Measurements from ENCODE around the gene ATP5PD.
"Not testable (repeated sequence)": the region's sequence is repeated elsewhere in the genome, so short reads cannot be mapped to it uniquely, and the experiment has no call there.

ATP5PD gene

DNA sequence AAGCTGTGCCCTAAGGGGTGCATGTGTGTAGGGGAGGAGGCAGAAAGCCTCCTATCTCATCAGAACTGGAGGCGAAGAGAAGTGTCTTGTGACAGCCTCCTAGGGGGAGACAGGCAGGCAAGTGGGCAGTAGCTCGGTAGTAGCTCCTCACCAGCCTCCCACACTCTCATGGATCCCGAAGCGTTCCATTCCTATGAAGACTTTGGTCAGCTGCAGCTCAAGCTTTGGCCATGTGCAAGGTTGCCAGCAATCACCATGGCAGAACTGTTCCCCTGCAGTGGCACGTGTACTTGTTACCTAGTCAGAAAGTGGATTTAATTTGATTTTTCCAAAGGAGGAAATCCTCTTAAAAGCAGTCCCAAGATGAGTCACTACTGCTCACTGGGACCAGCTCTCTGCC is 27.6 kb downstream of the ATP5PD start:
- no peak for DNase-seq

GRCh38 chr17:75013092-75013559 is 33.6 kb downstream of the ATP5PD start:
- DNase-seq, result no peak

DNA sequence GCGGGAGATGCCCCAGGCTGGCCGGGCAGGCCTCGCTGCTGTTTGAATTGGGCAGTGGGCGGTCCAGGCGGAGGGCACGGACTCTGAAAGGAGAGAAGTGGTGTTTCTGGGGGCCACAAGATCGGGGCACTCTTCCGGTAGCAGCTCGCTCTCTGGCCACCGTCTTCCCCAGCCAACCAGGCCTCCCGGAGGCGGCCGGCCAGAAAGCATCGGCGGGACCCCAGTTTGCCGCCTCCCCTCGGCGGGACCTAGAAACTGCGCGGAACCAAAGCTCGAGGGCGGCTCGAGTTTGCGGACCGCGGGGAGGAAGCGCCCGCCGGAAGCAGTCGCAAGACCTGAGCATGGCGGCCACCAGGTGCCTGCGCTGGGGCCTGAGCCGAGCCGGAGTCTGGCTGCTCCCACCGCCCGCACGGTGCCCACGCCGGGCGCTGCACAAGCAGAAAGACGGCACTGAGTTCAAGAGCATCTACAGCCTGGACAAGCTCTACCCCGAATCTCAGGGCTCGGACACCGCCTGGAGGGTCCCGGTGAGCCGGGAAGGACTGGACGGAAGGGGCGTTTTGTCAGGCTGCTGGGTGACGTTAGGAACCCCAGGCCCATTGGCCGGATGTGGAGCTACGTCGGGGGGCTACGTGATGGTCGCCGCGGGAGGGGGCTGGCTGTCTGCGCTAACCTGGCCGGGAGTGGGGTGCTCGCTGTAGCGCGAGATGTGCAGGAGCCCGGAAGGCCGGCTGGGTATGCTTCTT is 34.2 kb downstream of the ATP5PD start, which contains the start of gene MRPL58:
TSS of gene MRPL58 (plus strand) at position 325 of the 746 bp plus-strand sequence. CDS start at position 342, 17 bp downstream.
- DNase-seq, result peak; percentile 87

DNA sequence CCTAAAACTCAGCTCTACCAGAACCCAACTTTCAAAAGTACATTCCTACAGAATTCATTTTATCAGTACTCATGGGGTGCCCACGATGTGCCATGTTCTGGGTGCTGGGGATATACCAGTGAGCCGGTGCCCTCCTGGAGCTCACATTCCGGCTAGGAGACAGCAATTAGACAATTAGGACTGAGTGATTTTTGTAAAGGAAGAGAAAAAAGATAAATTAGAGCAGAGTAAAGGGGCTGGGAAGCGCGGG is 34.7 kb downstream of the ATP5PD start:
- no peak for DNase-seq

DNA sequence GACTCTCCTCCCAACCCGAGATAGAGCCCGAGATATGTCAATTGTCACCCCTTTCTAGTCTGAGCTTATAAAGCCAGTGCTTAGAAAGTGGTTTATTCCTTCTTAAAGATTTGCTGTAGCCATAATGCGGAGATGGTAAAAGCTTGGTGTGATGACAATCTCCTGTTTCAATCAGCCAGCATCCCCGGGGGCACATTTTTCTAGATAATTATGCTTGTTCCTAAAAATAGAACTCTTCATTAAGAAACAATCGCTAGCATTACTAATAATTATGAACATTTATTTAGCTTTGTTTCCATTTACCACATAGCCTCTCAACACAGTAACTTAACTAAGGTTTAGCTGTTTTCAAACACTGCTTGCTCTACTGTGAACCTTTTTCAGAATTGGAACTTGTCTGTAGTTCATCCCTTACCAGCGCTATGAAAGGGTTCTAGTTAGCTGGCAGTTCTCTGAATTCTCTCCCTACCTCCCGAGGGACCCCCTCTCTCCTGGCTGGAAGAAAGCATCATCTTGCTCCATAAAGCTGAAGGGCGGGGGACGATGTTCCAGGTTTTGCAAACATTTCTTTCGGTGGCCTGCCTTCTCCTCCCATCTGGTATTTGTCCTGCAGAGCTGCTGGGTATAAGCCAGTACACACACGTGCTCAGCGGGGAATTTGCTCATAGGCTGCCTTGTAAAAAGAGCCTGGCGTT is 35.2 kb downstream of the ATP5PD start:
- DNase-seq, result peak; percentile 70

GRCh38 chr17:75010683-75011400 is 35.9 kb downstream of the ATP5PD start:
- DNase-seq, result no peak

- DNase-seq, result no peak
These were observed 37.5 kb downstream of the ATP5PD start for GRCh38 chr17:75009139-75009724.

- DNase-seq, result no peak
These were observed 38.4 kb downstream of the ATP5PD start for GRCh38 chr17:75008373-75008772.

DNA sequence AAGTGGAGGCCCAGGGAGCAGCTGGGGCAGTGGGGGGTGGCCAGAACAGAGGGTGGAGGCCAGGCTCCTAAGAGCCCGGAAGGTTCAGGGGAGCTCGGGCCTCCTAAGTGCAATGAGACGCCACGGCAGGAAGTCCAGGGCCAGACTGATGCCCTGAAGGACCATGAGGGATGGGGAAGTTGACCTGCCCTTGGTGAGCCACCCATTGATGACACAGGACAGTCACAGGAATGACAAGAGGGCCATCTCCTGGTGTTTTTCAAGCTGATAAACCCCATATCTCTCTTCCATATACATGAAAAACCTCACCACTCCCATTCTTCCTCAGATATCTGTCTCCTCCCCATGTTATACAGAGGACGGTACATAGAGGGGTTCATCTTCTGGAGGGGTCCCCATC is 40.1 kb downstream of the ATP5PD start:
- no peak for DNase-seq

- not testable (repeated sequence) for DNase-seq
These were observed 40.7 kb downstream of the ATP5PD start for GRCh38 chr17:75006084-75006483.

DNA sequence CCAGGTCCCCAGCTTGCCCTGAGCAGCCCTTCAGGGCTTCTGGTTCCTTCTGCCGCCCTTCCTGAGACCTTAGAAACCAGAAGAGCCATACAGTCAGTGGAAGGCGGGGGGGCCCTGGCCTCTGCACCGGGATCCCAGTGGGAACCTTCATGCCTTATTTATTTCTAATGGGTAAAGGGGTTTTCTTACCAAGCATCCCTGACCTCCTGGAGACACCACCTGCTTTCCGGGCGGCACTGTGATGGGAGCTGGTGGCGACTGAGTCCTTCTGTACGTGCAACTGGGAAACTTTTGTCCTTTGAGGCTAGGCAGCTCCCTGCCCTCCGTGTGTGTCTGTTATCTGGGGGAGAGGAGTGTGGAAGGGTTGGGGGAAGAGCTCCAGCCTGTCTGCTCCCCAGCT is 41.5 kb downstream of the ATP5PD start:
- no peak for DNase-seq

- DNase-seq, result no peak
These were observed 42.4 kb downstream of the ATP5PD start for GRCh38 chr17:75004371-75004770.

- no peak for DNase-seq
These were observed 42.8 kb downstream of the ATP5PD start for GRCh38 chr17:75003957-75004355.

- DNase-seq, result no peak
These were observed 43.5 kb downstream of the ATP5PD start for GRCh38 chr17:75003070-75003956.

DNA sequence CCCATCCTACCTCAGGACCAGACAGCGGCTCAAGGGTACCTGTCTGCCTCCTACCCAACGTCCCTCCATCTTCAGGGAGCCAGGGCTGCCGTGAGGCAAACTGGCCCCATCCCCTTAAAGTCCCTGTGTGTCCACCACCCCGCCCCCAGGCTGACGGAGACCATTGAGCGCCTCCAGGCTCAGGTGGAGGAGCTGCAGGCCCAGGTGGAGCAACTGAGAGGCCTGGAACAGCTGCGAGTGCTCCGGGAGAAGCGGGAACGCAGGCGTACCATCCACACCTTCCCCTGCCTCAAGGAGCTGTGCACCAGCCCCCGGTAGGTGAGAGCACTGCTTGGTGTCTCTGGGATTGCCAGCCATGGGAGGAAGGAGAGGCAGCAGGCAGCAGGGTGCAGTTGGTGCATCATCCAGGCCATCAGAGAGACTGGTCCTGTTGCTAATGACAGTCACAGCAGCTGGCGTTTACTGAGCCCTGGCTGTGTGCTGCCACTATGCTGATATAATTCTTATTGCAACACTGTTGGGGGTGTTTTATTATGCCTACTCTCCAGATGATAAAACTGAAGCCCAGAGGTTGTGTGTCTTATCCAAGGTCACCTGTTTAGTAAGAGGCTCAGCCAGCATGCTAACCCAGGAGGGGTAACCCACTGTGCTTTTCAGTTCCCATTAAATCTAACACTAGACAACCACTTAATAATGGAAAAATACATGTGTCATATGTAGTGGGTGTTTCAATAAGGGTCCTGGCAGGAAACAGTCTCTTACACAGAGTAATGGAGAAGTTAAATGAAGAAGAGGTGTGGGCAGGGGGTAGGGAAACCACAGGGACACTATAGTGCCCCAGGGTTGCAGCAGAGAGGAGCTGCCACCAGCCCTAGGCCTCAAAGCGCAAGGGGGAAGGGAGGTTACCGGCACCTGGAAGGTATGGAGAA is 44.6 kb downstream of the ATP5PD start:
- DNase-seq, result no peak

GRCh38 chr17:74999523-74999922 is 47.2 kb downstream of the ATP5PD start:
- no peak for DNase-seq

DNA sequence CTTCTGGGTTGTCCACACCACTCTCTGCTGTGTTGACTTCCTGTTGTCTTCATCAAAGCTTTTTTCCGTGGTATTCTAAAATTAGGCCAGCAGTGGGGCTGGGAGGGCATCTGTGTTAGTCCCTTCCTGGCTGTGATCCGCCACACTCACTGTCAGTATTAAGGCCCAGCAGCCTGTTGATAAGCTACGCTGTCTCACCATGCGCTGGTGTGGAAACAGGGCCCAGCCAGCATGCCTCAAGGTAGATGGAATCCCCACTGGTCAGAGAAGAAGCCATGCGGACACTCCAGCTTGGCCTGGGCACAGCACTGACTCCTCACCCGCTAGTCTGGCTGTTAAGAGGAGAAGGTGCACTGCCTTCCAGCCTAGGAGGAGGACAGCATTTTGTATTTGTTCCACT is 48.0 kb downstream of the ATP5PD start:
- DNase-seq, result no peak

DNA sequence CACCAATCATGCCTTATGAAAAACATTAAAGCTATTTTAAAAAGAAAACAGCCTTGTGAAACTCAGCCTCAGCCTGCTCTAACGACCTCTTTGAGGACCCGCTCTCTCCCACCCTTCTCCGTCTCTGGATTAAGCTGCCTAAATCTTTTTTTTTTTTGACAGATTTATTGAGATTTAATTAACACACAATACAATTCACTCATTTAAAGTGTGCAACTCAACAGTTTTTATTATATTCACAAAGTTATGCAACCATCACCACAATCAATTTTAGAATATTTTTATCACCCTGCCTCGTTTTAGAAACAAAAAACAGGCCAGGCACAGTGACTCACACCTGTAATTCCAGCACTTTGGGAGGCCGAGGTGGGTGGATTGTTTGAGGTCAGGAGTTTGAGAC is 50.9 kb downstream of the ATP5PD start:
- DNase-seq, result no peak

DNA sequence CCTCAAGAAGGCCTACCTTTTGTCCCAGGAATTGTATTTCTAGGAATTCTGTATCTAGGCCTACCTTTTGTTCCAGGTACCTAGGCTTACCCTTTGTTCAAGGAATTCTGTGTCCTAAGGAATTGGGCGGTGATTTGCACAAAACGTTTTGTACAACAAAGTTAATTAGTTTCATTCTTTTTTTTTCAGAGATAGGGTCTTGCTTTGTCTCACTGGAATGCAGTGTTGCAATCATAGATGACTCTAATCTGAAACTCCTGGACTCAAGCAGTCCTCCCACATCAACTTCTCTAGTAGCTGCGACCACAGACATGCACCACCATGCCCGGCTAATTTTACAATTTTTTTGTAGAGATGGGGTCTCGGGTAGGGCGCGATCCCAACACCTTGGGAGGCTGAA is 52.3 kb downstream of the ATP5PD start:
- DNase-seq, result peak; percentile 65

GRCh38 chr17:74992223-74992622 is 54.5 kb downstream of the ATP5PD start:
- DNase-seq, result no peak

DNA sequence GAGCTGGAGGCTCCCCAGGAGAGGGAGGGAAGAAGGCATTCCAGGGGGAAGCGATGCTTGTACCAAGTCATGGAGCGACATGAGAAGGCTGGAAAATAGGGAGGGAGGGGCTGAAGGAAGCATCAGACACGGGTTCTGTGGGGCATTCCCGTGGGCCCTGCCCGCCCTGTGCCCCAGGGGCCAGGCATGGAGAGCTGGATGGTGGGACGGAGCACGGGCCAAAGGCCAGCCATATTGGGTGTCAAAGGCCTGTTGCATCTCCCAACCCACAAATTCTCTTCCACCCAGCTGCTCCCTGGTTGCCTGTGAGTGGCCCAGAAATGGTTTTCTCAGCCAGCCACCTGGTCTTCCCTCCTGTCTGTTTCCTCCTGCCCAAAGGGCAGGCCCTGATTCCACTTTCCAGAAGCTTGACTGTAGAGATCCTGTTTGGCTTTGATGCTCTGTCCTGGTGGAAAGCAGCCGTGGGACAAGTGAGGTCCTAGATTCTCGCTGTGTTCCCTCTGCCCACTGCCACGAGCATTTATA is 56.1 kb downstream of the ATP5PD start:
- DNase-seq, result no peak

Measured in fibroblast of upper back skin (primary cell).